GM19455 (cell line): Measurements from ENCODE around the gene FGFBP2.
"Not testable (repeated sequence)": the region's sequence is repeated elsewhere in the genome, so short reads cannot be mapped to it uniquely, and the experiment has no call there.

ENCODE experiments used
- ATAC-seq: cut with Tn5 transposase; IDR thresholded peaks from one replicate; pipeline ENCODE4 v1.9.1; 2021; ENCODE audit not compliant: unreplicated experiment

Gene FGFBP2

DNA sequence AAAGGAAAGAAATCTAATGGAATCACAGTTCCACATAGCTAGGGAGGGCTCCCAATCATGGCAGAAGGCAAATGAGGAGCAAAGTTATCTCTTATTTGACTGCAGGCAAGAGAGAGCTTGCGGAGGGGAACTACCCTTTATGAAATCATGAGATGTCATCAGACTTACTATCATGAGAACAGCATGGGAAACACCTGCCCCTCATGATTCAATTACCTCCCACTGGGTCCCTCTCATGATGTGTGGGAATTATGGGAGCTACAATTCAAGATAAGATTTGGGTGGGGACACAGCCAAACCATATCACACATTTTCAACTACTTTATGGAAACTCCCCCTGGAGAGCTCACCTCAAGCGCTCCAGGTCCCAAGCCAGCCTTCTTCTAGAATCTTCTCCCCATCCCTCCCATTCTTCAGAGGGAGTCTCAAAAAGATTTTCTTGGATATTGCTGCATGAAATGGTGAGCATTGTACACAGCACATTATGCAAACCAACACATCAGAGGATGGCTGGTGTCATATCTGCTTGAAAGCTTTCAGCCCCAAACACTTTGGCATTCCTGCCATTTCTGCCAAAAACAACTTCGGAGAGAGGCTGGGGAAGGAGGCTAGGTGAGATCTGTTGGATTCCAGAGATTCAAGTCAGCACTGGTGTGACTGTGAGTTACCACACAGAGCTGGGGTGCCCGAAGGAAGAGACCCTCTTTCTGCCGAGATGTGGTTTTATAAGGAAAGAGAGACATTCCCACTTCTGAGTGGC, 31.3 kb downstream of the FGFBP2 start:
- no peak for ATAC-seq

DNA sequence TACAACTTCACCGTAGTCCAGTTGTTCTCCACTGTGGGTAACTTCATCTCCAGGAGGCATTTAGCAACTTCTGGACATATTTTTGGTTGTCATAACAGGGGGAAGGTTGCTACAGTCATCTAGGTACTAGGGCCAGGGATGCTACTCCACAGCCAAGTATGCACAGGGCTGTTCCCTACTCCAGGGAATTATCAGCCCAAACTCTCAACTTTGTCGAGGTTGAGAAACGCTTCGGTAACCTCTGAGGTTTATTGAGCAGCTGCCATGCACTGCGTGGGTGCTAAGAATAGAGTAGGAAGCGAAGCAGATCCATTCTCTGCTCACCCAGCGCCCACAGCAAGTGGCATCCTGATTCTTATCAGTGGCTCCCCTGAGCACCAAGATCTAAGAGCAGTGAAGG, 32.7 kb downstream of the FGFBP2 start:
- no peak for ATAC-seq

DNA sequence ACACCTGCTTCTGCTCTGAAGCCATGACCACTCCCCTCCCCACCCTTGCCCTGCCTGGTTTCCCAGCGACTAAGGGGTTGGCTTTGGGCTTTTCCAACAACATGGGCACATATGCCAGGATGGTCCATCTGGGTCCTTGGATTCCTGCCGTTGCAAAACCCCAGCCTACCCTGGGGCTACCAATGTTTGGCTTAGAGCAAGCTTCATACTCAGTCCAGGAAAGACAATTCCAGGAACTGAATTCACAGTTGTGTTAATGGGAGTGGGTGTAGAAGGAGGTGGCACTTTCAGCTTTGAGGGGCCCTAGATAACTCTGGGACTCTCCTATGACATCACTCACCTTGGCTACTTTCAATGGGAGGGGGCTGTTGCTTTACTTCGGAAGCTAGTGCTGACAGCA, 33.4 kb downstream of the FGFBP2 start:
- no peak for ATAC-seq

DNA sequence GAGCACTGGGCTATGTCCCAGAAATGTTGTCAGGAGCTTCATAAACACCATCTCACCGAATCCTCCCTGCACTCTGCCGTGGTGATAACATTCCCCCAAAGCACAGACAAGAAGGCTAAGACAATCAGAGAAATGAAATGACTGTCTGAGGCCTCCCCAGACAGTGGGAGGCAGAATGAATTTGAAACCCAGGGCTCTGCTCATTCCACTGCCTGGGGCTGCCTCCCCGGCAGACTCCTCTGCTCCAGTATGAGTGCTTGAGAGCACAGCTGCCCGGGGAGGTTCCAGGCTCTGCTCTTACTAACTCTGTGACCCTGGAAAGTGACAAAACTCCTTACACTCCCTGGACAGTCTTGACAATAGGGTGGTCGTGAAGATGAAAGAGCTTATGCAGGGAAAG, 34.1 kb downstream of the FGFBP2 start:
- no peak for ATAC-seq

DNA sequence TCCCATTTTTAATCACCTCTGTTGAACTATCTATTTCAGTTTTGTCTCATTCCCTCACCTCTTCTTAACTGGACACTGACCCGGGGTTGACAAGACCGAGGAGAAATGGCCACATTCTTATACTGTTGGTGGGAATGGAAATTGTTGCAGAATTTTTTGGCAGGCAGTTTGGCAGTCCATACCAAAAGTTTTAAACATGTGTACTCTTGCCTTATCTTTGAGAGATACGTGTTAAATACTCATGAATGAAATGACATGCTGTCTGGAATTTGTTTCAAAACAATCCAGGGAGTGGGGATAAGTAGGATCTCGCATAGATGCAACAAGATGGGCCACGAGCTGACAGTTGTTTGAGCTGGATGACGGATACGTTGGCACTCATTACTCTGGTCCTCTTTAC, 36.5 kb downstream of the FGFBP2 start:
- ATAC-seq, result no peak

DNA sequence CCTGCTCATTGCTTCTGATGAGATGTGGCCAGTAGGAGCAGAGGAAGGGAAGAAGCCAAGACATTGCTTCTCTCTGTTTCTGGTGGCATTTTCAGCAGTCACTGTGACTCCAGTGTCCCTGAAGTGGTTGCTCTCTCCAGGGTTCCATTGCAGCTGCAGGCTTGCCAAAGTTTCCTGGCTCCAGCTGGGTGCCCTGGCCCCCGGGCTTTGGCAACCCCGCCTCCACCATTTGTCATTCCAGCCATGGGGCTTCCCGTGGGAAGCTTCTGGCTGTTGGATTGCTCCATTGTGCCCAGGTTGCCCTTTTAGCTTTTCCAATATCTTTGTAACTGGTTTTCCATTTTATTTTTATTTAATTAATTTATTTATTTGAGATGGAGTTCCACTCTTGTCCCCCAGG, 37.1 kb downstream of the FGFBP2 start:
- ATAC-seq, result no peak

DNA sequence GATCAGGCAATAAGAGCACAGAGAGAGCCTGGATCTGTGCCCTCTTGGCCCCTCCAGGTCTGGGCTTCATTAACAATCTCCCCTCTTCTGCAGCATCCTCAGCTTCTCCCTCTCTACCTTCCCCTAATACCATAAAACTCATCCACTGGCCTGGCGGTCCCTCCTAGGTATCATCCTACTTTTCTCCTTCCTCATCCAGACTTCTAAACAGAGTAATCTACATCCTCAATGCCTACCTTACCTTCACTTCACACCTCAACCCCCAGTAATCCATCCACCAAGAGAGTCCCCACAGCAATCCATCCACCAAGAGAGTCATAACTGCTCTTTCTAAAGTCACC, 41.4 kb downstream of the FGFBP2 start:
- no peak for ATAC-seq

DNA sequence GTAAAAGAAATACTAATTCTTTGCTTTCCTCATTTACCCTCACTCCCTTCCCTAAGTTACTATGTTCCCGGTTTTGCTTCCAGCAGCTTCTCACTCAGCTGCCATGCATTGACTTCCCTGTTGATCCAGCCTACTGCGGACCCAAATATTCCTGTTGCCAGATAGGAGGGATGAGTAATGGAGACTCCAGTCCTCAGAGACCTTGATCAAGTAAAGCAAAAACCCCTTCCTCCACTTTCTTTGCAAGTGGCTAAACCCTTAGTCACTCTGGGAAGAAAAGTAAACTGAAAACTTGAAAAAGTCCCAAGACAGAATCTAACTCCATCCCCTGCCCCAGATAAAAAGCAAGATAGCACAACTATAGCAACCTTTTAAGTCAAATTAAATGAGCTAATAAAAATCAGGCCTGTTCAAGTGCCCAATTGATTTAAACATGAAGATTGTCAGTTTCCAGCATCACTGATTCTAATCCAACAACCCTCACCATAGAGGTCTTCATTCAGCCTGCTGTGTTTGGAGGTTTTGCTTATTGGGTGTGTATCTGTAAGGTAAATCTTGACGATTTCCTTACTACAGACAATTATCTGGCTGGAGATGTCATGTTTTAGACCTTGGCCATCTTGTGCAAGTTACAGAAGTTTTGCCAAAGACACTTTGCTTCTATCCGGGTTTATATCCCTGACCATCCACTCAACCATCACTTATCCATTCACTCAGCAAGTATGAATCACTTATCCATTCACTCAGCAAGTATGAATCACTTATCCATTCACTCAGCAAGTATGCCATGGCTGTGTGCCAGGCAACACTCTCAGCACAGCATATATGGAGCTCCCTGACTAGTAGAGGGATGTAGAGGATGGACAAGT, 42.0 kb downstream of the FGFBP2 start:
- no peak for ATAC-seq

DNA sequence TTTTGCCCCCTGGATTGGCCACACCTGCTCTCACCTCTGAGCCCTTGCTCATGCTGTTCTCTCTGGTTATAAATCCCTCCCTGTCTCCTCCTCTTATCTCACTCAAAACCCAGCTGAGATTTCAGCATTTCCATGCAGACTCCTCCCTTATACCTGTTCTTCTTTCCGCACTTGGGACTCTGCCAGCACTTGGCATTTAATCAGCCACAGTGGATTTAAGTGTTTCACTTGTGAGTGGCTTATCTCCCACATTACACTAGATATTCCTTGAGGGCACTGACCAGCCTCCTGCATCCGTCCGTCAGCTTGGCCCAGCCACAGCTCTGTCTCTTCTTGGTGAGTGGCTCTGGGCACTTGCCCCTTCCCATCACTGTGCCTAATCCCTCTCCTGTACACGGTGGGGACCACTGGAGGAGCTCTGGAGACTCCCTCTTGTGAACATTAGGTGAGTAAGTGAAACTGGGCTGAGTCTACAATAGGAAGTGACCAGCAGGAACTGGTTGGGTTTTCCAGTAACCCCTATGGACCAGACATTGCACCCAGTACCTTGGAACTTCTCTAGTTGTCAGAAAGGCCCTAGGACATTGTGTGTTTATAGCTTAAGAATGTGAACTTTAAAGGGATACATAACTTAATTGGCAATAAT, 44.4 kb downstream of the FGFBP2 start:
- no peak for ATAC-seq

DNA sequence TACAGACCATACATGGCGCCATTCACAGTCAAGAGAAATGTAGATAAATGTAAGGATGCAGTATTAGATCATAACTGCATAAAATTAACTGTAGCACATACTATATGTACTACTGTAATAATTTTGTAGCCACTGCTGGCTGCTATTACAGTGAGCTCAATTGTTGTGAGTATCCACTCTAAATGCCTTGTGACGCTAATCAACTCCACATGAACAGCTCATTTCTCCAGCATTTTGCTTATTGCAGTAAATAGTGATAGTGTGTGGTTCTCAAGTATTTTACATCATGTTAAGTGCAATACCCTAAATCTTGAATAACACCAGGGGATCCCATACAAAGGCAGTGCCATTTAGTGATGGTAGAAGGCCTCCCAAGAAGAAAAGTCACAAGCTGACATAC, 45.7 kb downstream of the FGFBP2 start:
- no peak for ATAC-seq

DNA sequence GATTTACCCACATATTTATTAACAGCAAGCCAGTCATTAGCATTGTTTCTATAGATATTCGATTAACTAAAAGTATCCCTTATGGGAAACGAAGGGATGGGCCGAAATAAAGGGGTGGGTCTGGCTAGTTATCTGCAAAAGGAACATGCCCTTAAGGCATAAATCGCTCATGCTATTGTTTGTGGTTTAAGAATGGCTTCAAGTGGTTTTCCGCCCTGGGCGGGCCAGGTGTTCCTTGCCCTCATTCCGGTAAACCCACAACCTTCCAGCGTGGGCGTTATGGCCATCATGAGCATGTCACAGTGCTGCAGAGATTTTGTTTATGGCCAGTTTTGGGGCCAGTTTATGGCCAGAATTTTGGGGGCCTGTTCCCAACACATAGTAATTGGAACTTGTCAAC, 46.6 kb downstream of the FGFBP2 start:
- not testable (repeated sequence) for ATAC-seq

DNA sequence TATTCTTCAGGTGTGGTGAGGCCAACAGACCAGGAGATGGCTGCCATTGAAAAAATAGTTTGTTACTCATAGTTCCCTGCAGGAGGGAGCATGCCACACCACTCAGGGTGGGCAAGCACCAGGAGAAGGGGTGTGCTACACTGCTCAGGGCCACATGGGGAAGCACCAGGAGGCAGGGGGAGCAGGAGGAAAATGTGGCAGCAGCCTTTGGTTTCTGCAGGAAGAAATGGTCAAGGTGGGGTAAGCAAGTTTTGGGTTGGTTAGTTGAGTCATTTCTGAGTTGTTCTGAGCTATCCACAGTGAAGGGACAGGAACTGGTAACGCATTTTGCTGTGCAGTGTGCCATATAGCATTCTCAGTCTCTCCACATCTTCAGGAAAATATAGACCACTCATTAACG, 48.2 kb downstream of the FGFBP2 start:
- no peak for ATAC-seq

DNA sequence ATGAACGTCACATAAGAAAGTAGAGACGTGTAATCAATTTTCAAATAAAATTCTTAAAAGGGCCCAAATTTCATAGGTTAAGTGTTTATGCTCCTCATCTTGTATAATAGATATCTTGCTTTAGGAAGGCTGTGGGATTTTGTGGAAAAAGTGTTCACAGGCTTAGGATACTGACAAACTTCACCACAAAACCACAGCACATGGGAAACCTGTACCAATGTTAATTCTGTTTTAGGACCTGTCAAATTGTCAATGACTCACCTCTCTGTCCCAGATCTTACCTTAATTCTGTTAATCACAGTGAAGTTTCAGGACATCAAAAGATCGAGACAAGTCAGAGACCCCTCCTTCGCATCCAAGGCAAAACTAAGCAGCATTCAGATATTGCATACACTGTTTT, 48.7 kb downstream of the FGFBP2 start:
- no peak for ATAC-seq

DNA sequence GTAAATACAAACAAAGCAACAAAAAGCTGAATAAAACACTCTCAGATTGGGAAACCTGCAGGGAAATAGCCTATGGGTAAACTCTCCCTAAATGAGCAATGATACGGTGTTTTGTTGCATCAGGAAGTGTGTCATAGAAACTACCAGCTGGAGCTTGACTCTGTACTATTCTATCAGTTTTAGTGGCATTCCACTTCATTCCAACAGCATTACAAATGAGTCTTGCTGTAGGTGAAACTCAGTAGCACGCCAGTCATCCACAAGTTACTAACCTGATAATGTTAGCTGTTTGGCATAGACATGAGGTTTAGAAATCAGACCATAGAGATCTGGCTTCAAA, 49.4 kb downstream of the FGFBP2 start:
- ATAC-seq, result no peak

DNA sequence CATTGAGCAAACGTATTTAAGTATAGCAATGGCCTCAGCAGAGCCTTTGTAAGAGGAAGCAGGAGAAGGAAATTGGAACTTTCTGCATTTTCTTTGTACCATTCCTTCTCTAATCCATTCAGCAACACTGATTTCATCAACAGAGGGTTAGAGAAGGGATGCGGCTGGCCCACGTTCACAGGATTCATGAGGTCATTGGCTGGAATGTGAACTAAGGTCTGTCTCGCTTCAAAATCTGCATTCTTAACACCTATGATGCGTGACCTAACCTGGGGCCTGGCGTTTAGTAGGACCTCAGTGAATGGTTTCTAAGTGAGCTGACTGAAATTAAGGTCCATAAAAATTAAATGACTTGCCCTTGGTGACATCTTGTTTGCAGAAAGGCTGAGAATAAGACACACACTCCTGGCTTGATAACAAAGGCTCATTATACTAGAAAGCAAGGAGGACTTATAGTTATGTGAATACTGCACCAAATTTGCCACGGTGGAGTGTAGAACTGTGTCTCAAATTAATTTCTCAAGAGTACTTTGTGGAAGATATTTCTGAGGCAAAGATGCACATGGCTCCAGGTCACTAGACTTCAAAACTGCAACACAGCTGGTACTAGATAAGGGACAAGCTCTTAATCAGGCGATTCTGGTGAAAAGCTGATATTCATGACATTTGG, 49.9 kb downstream of the FGFBP2 start:
- no peak for ATAC-seq

DNA sequence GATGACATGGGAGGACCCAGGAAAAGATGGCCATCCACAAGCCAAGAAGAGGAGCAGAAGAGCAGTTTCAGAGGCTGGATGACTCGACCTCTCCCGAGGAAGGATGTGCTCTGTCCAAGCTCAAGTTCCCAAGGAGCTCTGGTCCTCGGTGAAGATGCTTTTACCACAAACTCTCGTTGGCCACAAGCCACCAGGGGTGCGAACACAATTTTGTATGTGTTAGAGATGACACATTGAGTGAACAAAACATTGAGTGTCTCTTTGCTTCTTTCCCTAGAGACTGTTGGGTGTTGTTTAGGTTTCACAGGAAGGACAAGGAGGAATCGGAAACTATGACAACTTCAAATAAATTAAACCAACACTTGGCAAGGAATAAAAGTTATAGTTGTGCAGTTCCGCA, 50.7 kb downstream of the FGFBP2 start:
- ATAC-seq, result no peak
